ENCODE results near the gene NFYC. TPM values are rescaled to one million over a fixed set of nuclear protein-coding genes. Genes with fewer than 3 reads are reported as not detected.
"Not testable (repeated sequence)": the region's sequence is repeated elsewhere in the genome, so short reads cannot be mapped to it uniquely, and the experiment has no call there.

NFYC gene
- total RNA-seq, 1 donor from 2014 or later = 51.2 TPM

GRCh38 chr1:40665335-40666171 is 26.0 kb upstream of the NFYC start, which contains the start of gene RIMS3:
Gene RIMS3 (minus strand): TSS chr1:40665682. CDS start chr1:40641925, 23,757 bp downstream.
- peak; percentile 77 for DNase-seq

GRCh38 chr1:40668769-40669525 is 22.6 kb upstream of the NFYC start:
- DNase-seq = peak; percentile 90

- no peak for DNase-seq
Observed at GRCh38 chr1:40673452-40673851, 18.1 kb upstream of the NFYC start.

GRCh38 chr1:40676501-40676900 is 15.0 kb upstream of the NFYC start:
- peak; percentile 68 for DNase-seq

- no peak for DNase-seq
Observed at GRCh38 chr1:40679165-40679953, 12.1 kb upstream of the NFYC start.

- no peak for DNase-seq
Observed at GRCh38 chr1:40684669-40685068, 6.8 kb upstream of the NFYC start.

GRCh38 chr1:40687059-40687458 is 4.4 kb upstream of the NFYC start:
- no peak for DNase-seq

GRCh38 chr1:40687661-40688060 is 3.8 kb upstream of the NFYC start:
- DNase-seq = no peak

- DNase-seq = no peak
Observed at GRCh38 chr1:40689737-40690136, 1.8 kb upstream of the NFYC start.

- DNase-seq = no peak
Observed at GRCh38 chr1:40690771-40691537, 550 bp upstream of the NFYC start.

- peak; percentile 38 for DNase-seq
Observed at GRCh38 chr1:40692429-40692895, 958 bp downstream of the NFYC start.

- DNase-seq = no peak
Observed at GRCh38 chr1:40693425-40693824, 1.9 kb downstream of the NFYC start.

GRCh38 chr1:40694353-40694874 is 2.9 kb downstream of the NFYC start:
- no peak for DNase-seq

GRCh38 chr1:40696294-40696693 is 4.8 kb downstream of the NFYC start:
- DNase-seq = no peak

GRCh38 chr1:40697436-40697835 is 5.9 kb downstream of the NFYC start:
- no peak for DNase-seq

- DNase-seq = no peak
Observed at GRCh38 chr1:40699787-40700186, 8.3 kb downstream of the NFYC start.

- DNase-seq = no peak
Observed at GRCh38 chr1:40701684-40702083, 10.2 kb downstream of the NFYC start.

GRCh38 chr1:40702810-40703209 is 11.3 kb downstream of the NFYC start:
- not testable (repeated sequence) for DNase-seq

GRCh38 chr1:40703316-40703715 is 11.8 kb downstream of the NFYC start:
- no peak for DNase-seq

GRCh38 chr1:40704817-40705733 is 13.6 kb downstream of the NFYC start:
- no peak for DNase-seq

All from tongue (tissue), 2 donors.